ENCODE results near the gene SLC25A13. TPM values are rescaled to one million over a fixed set of nuclear protein-coding genes. Genes with fewer than 3 reads are reported as not detected.

Gene SLC25A13
- total and polyA plus RNA-seq, 2 of the 13 experiments (the other 11 are each of a cell fraction or from before 2014, with no cell fraction given) = 36.2 to 84.9 TPM

DNA sequence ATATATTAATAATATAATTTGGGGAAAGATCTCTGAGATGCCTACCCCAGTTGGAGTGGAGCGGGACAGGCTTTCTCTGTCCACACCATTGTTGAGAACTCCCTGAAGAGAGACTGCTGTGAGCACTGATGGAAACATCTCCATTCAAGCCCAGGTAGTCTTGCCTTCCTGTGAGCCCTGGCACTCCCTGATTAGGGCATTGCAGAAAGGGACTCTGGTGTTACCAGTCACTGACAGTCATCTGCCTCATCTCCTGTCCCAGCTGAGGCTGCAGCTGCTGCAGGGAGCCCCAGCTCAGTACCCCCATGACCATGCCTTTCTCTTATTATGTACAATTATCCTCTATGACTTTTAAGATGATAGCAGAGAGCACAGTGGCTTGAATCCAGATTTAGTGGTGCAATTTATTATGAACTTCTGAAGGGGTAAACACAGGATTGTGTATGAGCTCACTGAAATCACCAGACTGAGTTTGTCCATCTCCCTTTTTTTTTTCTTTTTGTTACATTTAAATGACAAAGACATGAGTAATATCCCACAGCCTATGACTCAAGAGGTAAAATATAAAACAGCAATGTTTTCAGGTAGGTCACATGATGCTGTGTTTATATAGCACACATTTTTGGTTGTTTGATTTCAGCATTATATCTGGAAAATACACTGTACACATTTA, 236.9 kb downstream of the SLC25A13 start:
- no TSS peak for BruUV-seq (replicated peaks)
- Histone ChIP-seq H3K9ac (ENCODE audit: insufficient read depth, low read depth, low read length) (no peak overlapping the region), H3K79me2 (ENCODE audit: insufficient read depth, low read length) (no peaks in the 10 kb centered on the region), H4K20me1 (ENCODE audit: insufficient read depth, low read length) (no peaks in the 10 kb centered on the region), H3K4me1 (ENCODE audit: insufficient read depth, low read length) (no peaks in the 10 kb centered on the region), H3K9me3 (ENCODE audit: low read length) (no peaks in the 10 kb centered on the region), H3K4me3 (replicated peaks in 1 of 3; ENCODE audit: insufficient read depth in 1 of 3, low read depth in 2 of 3, low read length in 3 of 3) (no peak overlapping the region), H3K27ac (ENCODE audit: extremely low read length, insufficient read depth, low read length) (no peak overlapping the region), H3K4me2 (ENCODE audit: low read depth, low read length) (no peak overlapping the region), H3K27me3 (ENCODE audit: control insufficient read depth in 1 of 2, insufficient read depth in 2 of 2, low read length in 2 of 2) (no peaks in the 10 kb centered on the region), H2AFZ (ENCODE audit: low read length) (no peak overlapping the region), H3K36me3 (replicated peaks in 1 of 2; ENCODE audit: control insufficient read depth in 1 of 2, insufficient read depth in 2 of 2, low read length in 2 of 2) (no peaks in the 10 kb centered on the region)
- no peak for TF ChIP-seq ZNF777 (CRISPR knock-in tag; IDR thresholded peaks at IDR 0.05)
- TF ChIP-seq MAZ (IDR thresholded peaks at IDR 0.05; ENCODE audit: borderline replicate concordance, low read depth, low read length) = no peak
- TF ChIP-seq MAZ (CRISPR knock-in tag; IDR thresholded peaks at IDR 0.05; ENCODE audit: low read depth) = no peak
- no peak for TF ChIP-seq HDAC1 (CRISPR knock-in tag; IDR thresholded peaks at IDR 0.05)
- TF ChIP-seq NPAS2 (CRISPR knock-in tag; IDR thresholded peaks at IDR 0.05; ENCODE audit: borderline replicate concordance) = no peak
- no peak for TF ChIP-seq YY1 (IDR thresholded peaks at IDR 0.05; ENCODE audit: insufficient read depth, insufficient replicate concordance, low read depth, low read length)
- no peak for TF ChIP-seq KAT7 (CRISPR knock-in tag; IDR thresholded peaks at IDR 0.05; ENCODE audit: borderline replicate concordance)
- no peak for TF ChIP-seq MIER3 (CRISPR knock-in tag; IDR thresholded peaks at IDR 0.05; ENCODE audit: borderline replicate concordance)
- TF ChIP-seq NKX3-1 (CRISPR knock-in tag; IDR thresholded peaks at IDR 0.05) = no peak
- TF ChIP-seq POGZ (CRISPR knock-in tag; IDR thresholded peaks at IDR 0.05) = no peak
- TF ChIP-seq ZNF263 (CRISPR knock-in tag; IDR thresholded peaks at IDR 0.05) = no peak
- in situ Hi-C loops (cut with HindIII; ENCODE audit: extremely low pct_ligation_motif_present, low pct_unique_long_range_greater_than_20kb) (no loop called here), intact Hi-C loops (cut with micrococcal nuclease; ENCODE audit: unreplicated experiment) (no loop called here)
- ATAC-seq (no peak), FAIRE-seq (no peak), DNase-seq (ENCODE audit: low spot score) (no peak)
- ChIA-PET CTCF (ENCODE audit: low intra/inter-chr PET ratio, low total read pairs) (no interaction called here), POLR2A (no interaction called here)
- WGBS (ENCODE audit: low lambda C conversion rate) = 92% methylated on average over 1 of the region's 1 CpG
